Activated CD8-positive, alpha-beta memory T cell treated with anti-CD3 and anti-CD28 coated beads for 36 hours (primary cell): ENCODE results near the gene ANKRD40. TPM values are rescaled to one million over a fixed set of nuclear protein-coding genes. Genes with fewer than 3 reads are reported as not detected.
"Not testable (repeated sequence)": the region's sequence is repeated elsewhere in the genome, so short reads cannot be mapped to it uniquely, and the experiment has no call there.

ENCODE experiments used
- CTCF ChIA-PET: fragments of 350-600 bp; sonication (Branson Sonifier 250); formaldehyde crosslinking; loops from one replicate; lab custom pipeline; 2021; ENCODE audit warnings: antibody characterized with exemption; lab: Charles Lee
- POLR2A ChIA-PET: fragments of 350-600 bp; sonication (Branson Sonifier 250); formaldehyde crosslinking; loops from one replicate; lab custom pipeline; 2021; ENCODE audit warnings: antibody characterized with exemption; lab: Charles Lee
- total RNA-seq, 2 experiments: library from RNA; stranded (reverse); gene quantifications; one replicate each; pipeline ENCODE4 v1.2.3, GENCODE V29; 2021

Gene ANKRD40
- total RNA-seq, 2 experiments from 2014 or later = 47.8 to 50.3 TPM

GRCh38 chr17:50690887-50691549 is 16.7 kb downstream of the ANKRD40 start:
- POLR2A ChIA-PET = no interaction called here
- CTCF ChIA-PET = interaction anchor here (0.9 kb wide), 1 partner anchor 14 kb away, joined by 3 read pairs; no protein-coding TSS in a partner anchor

- ChIA-PET POLR2A (no interaction called here), CTCF (no interaction called here)
Observed at GRCh38 chr17:50689956-50690886, 17.5 kb downstream of the ANKRD40 start.

GRCh38 chr17:50689251-50689650 is 18.5 kb downstream of the ANKRD40 start:
- CTCF ChIA-PET = no interaction called here

GRCh38 chr17:50688245-50688644 is 19.5 kb downstream of the ANKRD40 start:
- ChIA-PET POLR2A (no interaction called here), CTCF (no interaction called here)

More at GRCh38 chr17:50689251-50689650, 18.5 kb downstream of the ANKRD40 start:
- POLR2A ChIA-PET = no interaction called here

- CTCF ChIA-PET = no interaction called here
- POLR2A ChIA-PET = no interaction called here
Observed at GRCh38 chr17:50687200-50688066, 20.3 kb downstream of the ANKRD40 start.

GRCh38 chr17:50686494-50687199 is 21.1 kb downstream of the ANKRD40 start:
- CTCF ChIA-PET = no interaction called here
- POLR2A ChIA-PET = no interaction called here

- ChIA-PET POLR2A (no interaction called here), CTCF (no interaction called here)
Observed at GRCh38 chr17:50685691-50686493, 21.8 kb downstream of the ANKRD40 start.

GRCh38 chr17:50685334-50685665 is 22.4 kb downstream of the ANKRD40 start:
- CTCF ChIA-PET = no interaction called here
- POLR2A ChIA-PET = no interaction called here

- CTCF ChIA-PET = no interaction called here
Observed at GRCh38 chr17:50684612-50685333, 22.9 kb downstream of the ANKRD40 start.

GRCh38 chr17:50684288-50684611 is 23.5 kb downstream of the ANKRD40 start:
- CTCF ChIA-PET = interaction anchor here (1.1 kb wide), 1 partner anchor 53 kb away, joined by 3 read pairs; no protein-coding TSS in a partner anchor
- POLR2A ChIA-PET = interaction anchor here (0.6 kb wide), 1 partner anchor 61 kb away, joined by 4 read pairs; no protein-coding TSS in a partner anchor

More at GRCh38 chr17:50684612-50685333, 22.9 kb downstream of the ANKRD40 start:
- POLR2A ChIA-PET = no interaction called here

- POLR2A ChIA-PET = interaction anchor here (0.6 kb wide), 1 partner anchor 61 kb away, joined by 4 read pairs; no protein-coding TSS in a partner anchor
- CTCF ChIA-PET = interaction anchor here (1.1 kb wide), 1 partner anchor 52 kb away, joined by 3 read pairs; no protein-coding TSS in a partner anchor
Observed at GRCh38 chr17:50683434-50684287, 24.1 kb downstream of the ANKRD40 start.

GRCh38 chr17:50682938-50683337 is 24.8 kb downstream of the ANKRD40 start:
- ChIA-PET POLR2A (no interaction called here), CTCF (no interaction called here)

- ChIA-PET CTCF (no interaction called here), POLR2A (no interaction called here)
Observed at GRCh38 chr17:50682441-50682840, 25.3 kb downstream of the ANKRD40 start.

- POLR2A ChIA-PET = no interaction called here
- CTCF ChIA-PET = no interaction called here
Observed at GRCh38 chr17:50681263-50682200, 26.2 kb downstream of the ANKRD40 start.

- CTCF ChIA-PET = interaction anchor here (0.7 to 0.9 kb wide), 2 partner anchors 15 to 148 kb away, joined by 3 read pairs; no protein-coding TSS in a partner anchor
- POLR2A ChIA-PET = not testable (repeated sequence)
Observed at GRCh38 chr17:50680543-50681262, 27.0 kb downstream of the ANKRD40 start.
